ENCODE results near the gene BUB3. TPM values are rescaled to one million over a fixed set of nuclear protein-coding genes. Genes with fewer than 3 reads are reported as not detected.

BUB3 gene
- total RNA-seq, 4 donors from 2014 or later, result 69.4 to 103 (median 75.9) TPM

GRCh38 chr10:123154711-123155505, 706 bp downstream of the BUB3 start:
- ATAC-seq, result peak; percentile 45
- H3K4me3 ChIP-seq, result peak overlapping the region; percentile 64 to 81
- peaks cover 0 to 34% of the 10 kb centered on the region in 2 donors for H3K36me3 ChIP-seq
- H3K4me1 ChIP-seq, result peaks cover 0 to 65% (median 19%) of the 10 kb centered on the region in 3 donors
- 7% methylated on average over 9 to 12 of the region's 49 CpGs for WGBS, 2 donors (ENCODE audit: low coverage in 1 of 2)
- peak overlapping the region; percentile 66 to 94 (median 92) for H3K27ac ChIP-seq
- H3K9me3 ChIP-seq, result no peaks in the 10 kb centered on the region
- H3K27me3 ChIP-seq, result peaks cover 37% of the 10 kb centered on the region
- TF ChIP-seq POLR2AphosphoS5 (IDR thresholded peaks at IDR 0.05) (no peak), POLR2A (IDR thresholded peaks at IDR 0.05) (no peak), CTCF (IDR thresholded peaks at IDR 0.05) (no peak)

- Histone ChIP-seq H3K4me3 (no peak overlapping the region), H3K9me3 (no peaks in the 10 kb centered on the region), H3K36me3 (peaks cover 0 to 46% of the 10 kb centered on the region in 2 donors), H3K27me3 (peaks cover 25% of the 10 kb centered on the region), H3K4me1 (peaks cover 0 to 53% (median 8%) of the 10 kb centered on the region in 3 donors), H3K27ac (no peak overlapping the region)
- 85 to 93% methylated on average over 2 of the region's 2 CpGs for WGBS, 2 donors (ENCODE audit: low coverage in 1 of 2)
- TF ChIP-seq POLR2A (IDR thresholded peaks at IDR 0.05) (no peak), CTCF (IDR thresholded peaks at IDR 0.05) (no peak), POLR2AphosphoS5 (IDR thresholded peaks at IDR 0.05) (no peak), EP300 (IDR thresholded peaks at IDR 0.05) (no peak)
- ATAC-seq, result no peak
These were observed 1.9 kb downstream of the BUB3 start for GRCh38 chr10:123156078-123156477.

- H3K4me1 ChIP-seq, result peaks cover 0 to 48% (median 7%) of the 10 kb centered on the region in 3 donors
- H3K27ac ChIP-seq, result no peak overlapping the region
- ATAC-seq, result no peak
- H3K4me3 ChIP-seq, result no peak overlapping the region
- peaks cover 14% of the 10 kb centered on the region for H3K27me3 ChIP-seq
- H3K36me3 ChIP-seq, result peaks cover 0 to 56% of the 10 kb centered on the region in 2 donors
- TF ChIP-seq POLR2A (IDR thresholded peaks at IDR 0.05) (no peak), EP300 (IDR thresholded peaks at IDR 0.05) (no peak), CTCF (IDR thresholded peaks at IDR 0.05) (no peak)
- WGBS, 2 donors (ENCODE audit: low coverage in 1 of 2), result 79 to 85% methylated on average over 3 of the region's 3 CpGs
- no peaks in the 10 kb centered on the region for H3K9me3 ChIP-seq
These were observed 3.0 kb downstream of the BUB3 start for GRCh38 chr10:123157210-123157609.

- no peak overlapping the region for H3K4me3 ChIP-seq
- TF ChIP-seq POLR2A (IDR thresholded peaks at IDR 0.05) (no peak), EP300 (IDR thresholded peaks at IDR 0.05) (no peak), POLR2AphosphoS5 (IDR thresholded peaks at IDR 0.05) (no peak), CTCF (IDR thresholded peaks at IDR 0.05) (no peak)
- H3K27ac ChIP-seq, result no peak overlapping the region
- no peak for ATAC-seq
- no peaks in the 10 kb centered on the region for H3K9me3 ChIP-seq
- peaks cover 8 to 71% of the 10 kb centered on the region in 2 donors for H3K36me3 ChIP-seq
- H3K4me1 ChIP-seq, result peaks cover 0 to 45% (median 7%) of the 10 kb centered on the region in 3 donors
- H3K27me3 ChIP-seq, result no peaks in the 10 kb centered on the region
- 75 to 95% methylated on average over 1 of the region's 1 CpG for WGBS, 2 donors (ENCODE audit: low coverage in 1 of 2)
These were observed 4.5 kb downstream of the BUB3 start for GRCh38 chr10:123158682-123159081.

All from gastroesophageal sphincter (tissue), 4 donors.